H1 (cell line): ENCODE results near the gene SKP2. TPM values are rescaled to one million over a fixed set of nuclear protein-coding genes. Genes with fewer than 3 reads are reported as not detected.

ENCODE experiments used
- CTCF ChIA-PET: fragments of 300-600 bp; sonication (Branson Sonifier 250); formaldehyde crosslinking; loops from one replicate; lab custom pipeline; 2021; ENCODE audit not compliant: partially characterized antibody; lab: Charles Lee
- POLR2A ChIA-PET: fragments of 300-600 bp; sonication (Branson Sonifier 250); formaldehyde crosslinking; loops from one replicate; lab custom pipeline; 2021; ENCODE audit warnings: inconsistent platforms; ENCODE audit not compliant: partially characterized antibody; lab: Charles Lee
- DNase-seq, 2 experiments: peaks; one replicate each; pipeline versions ENCODE4 v3.0.0 to v3.0.0-alpha.2; 2010 to 2022; ENCODE audit warnings: low spot score in 2 of 2, low read depth in 1 of 2, mixed read lengths in 1 of 2
- FAIRE-seq: peaks from 2 replicates; lab custom pipeline; 2011; peaks lifted over from hg19 to GRCh38; lab: Jason Lieb, UNC
- H2AFZ ChIP-seq: 2 replicates; pipeline ENCODE4 v1.8.1; 2012; ENCODE audit warnings: low read length, inconsistent platforms
- H2AK5ac ChIP-seq: 2 replicates; pipeline ENCODE4 v1.6.1; 2013; ENCODE audit warnings: low read depth, low read length
- H2BK120ac ChIP-seq: replicated peaks from 2 replicates; pipeline ENCODE3; 2013; ENCODE audit warnings: low read depth, low read length, inconsistent platforms
- H2BK12ac ChIP-seq: 2 replicates; pipeline ENCODE4 v1.6.1; 2013; ENCODE audit warnings: low read depth, low read length
- H2BK15ac ChIP-seq: 2 replicates; pipeline ENCODE4 v1.6.1; 2013; ENCODE audit warnings: low read length
- H2BK20ac ChIP-seq: 2 replicates; pipeline ENCODE4 v1.6.1; 2013; ENCODE audit warnings: low read length
- H2BK5ac ChIP-seq: 2 replicates; pipeline ENCODE4 v1.6.1; 2013; ENCODE audit warnings: low read depth, low read length
- H3K14ac ChIP-seq: 2 replicates; pipeline ENCODE4 v1.6.1; 2013; ENCODE audit warnings: inconsistent platforms; ENCODE audit not compliant: insufficient read length
- H3K18ac ChIP-seq: 2 replicates; pipeline ENCODE4 v1.6.1; 2013; ENCODE audit warnings: low read length; ENCODE audit errors: extremely low read depth
- H3K23ac ChIP-seq: 2 replicates; pipeline ENCODE4 v1.6.1; 2013; ENCODE audit warnings: inconsistent platforms; ENCODE audit not compliant: insufficient read length
- H3K23me2 ChIP-seq: 2 replicates; pipeline ENCODE4 v1.6.1; 2013; ENCODE audit warnings: low read depth, low read length
- H3K27ac ChIP-seq: 2 replicates; pipeline ENCODE4 v1.6.1; 2011; ENCODE audit warnings: low read depth, low read length, inconsistent platforms
- H3K27me3 ChIP-seq, 4 experiments: replicated peaks in 1 of 4; 1 replicate in 1 of 4; 2 replicates in 3 of 4; pipeline versions ENCODE4 v1.6.1 to v1.8.1; 2011 to 2013; ENCODE audit warnings: low read length in 3 of 4, mild to moderate bottlenecking in 3 of 4, inconsistent platforms in 2 of 4, mixed read lengths in 2 of 4, moderate library complexity in 1 of 4; ENCODE audit not compliant: control insufficient read depth in 3 of 4, insufficient read depth in 3 of 4; ENCODE audit errors: extremely low read depth in 1 of 4
- H3K36me3 ChIP-seq, 4 experiments: 2 replicates each; pipeline versions ENCODE4 v1.6.1 to v1.8.1; 2011 to 2013; ENCODE audit warnings: mild to moderate bottlenecking in 4 of 4, low read length in 3 of 4, moderate library complexity in 2 of 4, control low read depth in 1 of 4, inconsistent platforms in 1 of 4; ENCODE audit not compliant: insufficient read depth in 4 of 4, control insufficient read depth in 2 of 4
- H3K4ac ChIP-seq: replicated peaks from 2 replicates; pipeline ENCODE3; 2013; ENCODE audit warnings: low read length, low read depth, mixed read lengths, inconsistent platforms; ENCODE audit not compliant: insufficient read length
- H3K4me1 ChIP-seq, 4 experiments: replicated peaks in 1 of 4; 1 replicate in 1 of 4; 2 replicates in 3 of 4; pipeline versions ENCODE4 v1.6.1 to v1.8.1; 2011 to 2013; ENCODE audit warnings: low read length in 3 of 4, inconsistent platforms in 2 of 4, mixed read lengths in 1 of 4; ENCODE audit not compliant: insufficient read depth in 4 of 4, control insufficient read depth in 3 of 4
- H3K4me2 ChIP-seq, 2 experiments: 2 replicates each; pipeline versions ENCODE4 v1.6.1 to v1.8.1; 2011 to 2013; ENCODE audit warnings: low read depth in 2 of 2, low read length in 2 of 2, control low read depth in 1 of 2, inconsistent platforms in 1 of 2, mild to moderate bottlenecking in 1 of 2; ENCODE audit not compliant: insufficient read depth in 1 of 2
- H3K4me3 ChIP-seq, 4 experiments: fragments of 200-600, 300-600 bp in 1 of 4; sonication (generic), shearing (Covaris generic), sonication (Bioruptor Twin) in 1 of 4; 2 replicates each; pipeline versions ENCODE4 v1.5.1 to v1.8.1; 2011 to 2016; ENCODE audit warnings: low read length in 4 of 4, low read depth in 3 of 4, control low read depth in 2 of 4, inconsistent platforms in 2 of 4, mild to moderate bottlenecking in 2 of 4, mixed read lengths in 1 of 4, moderate library complexity in 1 of 4; ENCODE audit not compliant: insufficient read depth in 2 of 4; ENCODE audit errors: extremely low read depth in 1 of 4
- H3K56ac ChIP-seq: replicated peaks from 2 replicates; pipeline ENCODE3; 2013; ENCODE audit warnings: low read depth, mild to moderate bottlenecking, mixed read lengths, low read length, inconsistent platforms; ENCODE audit not compliant: insufficient read length
- H3K79me1 ChIP-seq: 2 replicates; pipeline ENCODE4 v1.6.1; 2013; ENCODE audit warnings: low read depth, low read length, control low read depth
- H3K79me2 ChIP-seq, 2 experiments: 2 replicates each; pipeline versions ENCODE4 v1.6.1 to v1.8.1; 2012 to 2013; ENCODE audit warnings: low read length in 2 of 2, mild to moderate bottlenecking in 2 of 2, inconsistent platforms in 1 of 2; ENCODE audit not compliant: insufficient read depth in 2 of 2, control insufficient read depth in 1 of 2
- H3K9ac ChIP-seq, 4 experiments: replicated peaks in 1 of 4; 1 replicate in 1 of 4; 2 replicates in 3 of 4; pipeline versions ENCODE4 v1.6.1 to v1.8.1; 2011 to 2013; ENCODE audit warnings: low read depth in 3 of 4, low read length in 3 of 4, control low read depth in 2 of 4, mild to moderate bottlenecking in 2 of 4, moderate library complexity in 2 of 4, inconsistent platforms in 1 of 4; ENCODE audit errors: extremely low read depth in 1 of 4
- H3K9me3 ChIP-seq, 2 experiments: 2 replicates each; pipeline versions ENCODE4 v1.6.1 to v1.8.1; 2012 to 2013; ENCODE audit warnings: mild to moderate bottlenecking in 2 of 2, moderate library complexity in 2 of 2, control low read depth in 1 of 2, inconsistent platforms in 1 of 2, low read depth in 1 of 2, low read length in 1 of 2, mixed read lengths in 1 of 2; ENCODE audit not compliant: insufficient read depth in 2 of 2
- H4K20me1 ChIP-seq, 2 experiments: replicated peaks in 1 of 2; 2 replicates each; pipeline versions ENCODE3 to v1.8.1; 2011 to 2013; ENCODE audit warnings: inconsistent platforms in 2 of 2, low read length in 2 of 2, mild to moderate bottlenecking in 1 of 2; ENCODE audit not compliant: insufficient read depth in 2 of 2, control insufficient read depth in 1 of 2
- H4K5ac ChIP-seq: 2 replicates; pipeline ENCODE4 v1.6.1; 2013; ENCODE audit warnings: low read length, low read depth, mixed read lengths, inconsistent platforms; ENCODE audit not compliant: insufficient read length
- H4K8ac ChIP-seq: 2 replicates; pipeline ENCODE4 v1.8.0; 2013; ENCODE audit warnings: mild to moderate bottlenecking, moderate library complexity, low read length, inconsistent platforms; ENCODE audit not compliant: insufficient read depth; ENCODE audit errors: extremely low read depth
- H4K91ac ChIP-seq: replicated peaks from 2 replicates; pipeline ENCODE3; 2013; ENCODE audit warnings: low read length, mixed read lengths, inconsistent platforms; ENCODE audit not compliant: insufficient read length
- BRCA1 ChIP-seq: IDR thresholded peaks from 2 replicates; pipeline ENCODE4 v1.6.1; 2012; ENCODE audit warnings: low read depth, low read length, improper control_type of control experiment
- WGBS, 2 experiments: shearing (Covaris generic) in 1 of 2; methylation state at CpG; one replicate each; pipeline versions ENCODE4 v1.1.6 to v1.1.7; 2013 to 2015; ENCODE audit warnings: low lambda C conversion rate in 2 of 2, mixed read lengths in 2 of 2, inconsistent platforms in 1 of 2, low coverage in 1 of 2, missing lambda C conversion rate in 1 of 2; ENCODE audit not compliant: insufficient replicate concordance in 2 of 2, insufficient coverage in 1 of 2, insufficient read length in 1 of 2; ENCODE audit errors: extremely low coverage in 1 of 2, missing lambda C conversion rate in 1 of 2; 5-methylcytosine and 5-hydroxymethylcytosine counted together
- polyA plus RNA-seq, 7 experiments: library from polyadenylated mRNA; depleted of rRNA in 3 of 7; stranded (reverse) in 5 of 7; unstranded in 2 of 7; fragments of >200 nt in 5 of 7; fragments of 200-250 nt in 2 of 7; gene quantifications; 1 replicate in 5 of 7; 2 replicates in 1 of 7; 4 replicates in 1 of 7; pipeline versions ENCODE4 v1.2.1 to v1.2.3, GENCODE V29; 2011 to 2013; ENCODE audit warnings: missing spikeins in 2 of 7, mixed read lengths in 2 of 7
- total RNA-seq: library from RNA; stranded (reverse); fragmentation: NEBNext Ultra II Directional; extraction: Animal tissue kit (Norgen Biotek cat#: 25700); gene quantifications from 2 replicates; pipeline ENCODE4 v1.2.1, GENCODE V29; 2021
- TF ChIP-seq, protein P1 (sequence below): IDR thresholded peaks from 2 replicates; pipeline ENCODE4 v1.6.1; 2012; ENCODE audit warnings: low read length, inconsistent platforms

Gene SKP2
- total and polyA plus RNA-seq, 2 of the 8 experiments (the other 6 are each of a cell fraction or from before 2014, with no cell fraction given) = 49.9 to 104 TPM

DNA sequence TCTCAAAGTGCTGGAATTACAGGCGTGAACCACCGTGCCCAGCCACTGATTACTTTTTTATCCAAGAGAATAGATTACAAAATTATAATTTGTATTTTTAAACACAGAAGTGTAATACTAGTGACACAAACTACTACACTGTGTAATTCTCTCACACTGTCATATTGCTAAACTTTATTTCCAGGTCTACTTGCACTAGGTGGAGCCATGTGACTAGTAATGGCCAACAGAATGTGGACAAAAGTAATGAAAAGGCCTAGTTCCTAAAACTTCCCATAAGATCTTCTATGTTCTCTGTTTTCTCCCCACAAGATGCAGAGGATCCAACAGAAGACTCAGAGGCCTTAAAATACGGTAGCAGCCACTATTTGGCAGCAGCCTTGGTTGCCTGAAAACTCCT lies 62.5 kb downstream of the SKP2 start:
- H3K79me1 ChIP-seq = no peaks in the 10 kb centered on the region
- no peak overlapping the region for H3K56ac ChIP-seq
- H4K91ac ChIP-seq = no peak overlapping the region
- no peak for DNase-seq
- no peaks in the 10 kb centered on the region for H3K27me3 ChIP-seq
- no peak overlapping the region for H4K8ac ChIP-seq
- WGBS, 2 experiments = 83% methylated on average over 3 of the region's 3 CpGs; no CpG with 5 or more reads in 1 of the 2 experiments
- H3K9me3 ChIP-seq = no peaks in the 10 kb centered on the region
- H4K20me1 ChIP-seq = no peaks in the 10 kb centered on the region
- ChIA-PET CTCF (interaction anchor here (0.6 to 2.0 kb wide), 3 partner anchors 41 to 274 kb away, joined by 3 to 4 read pairs (median 3); no protein-coding TSS in a partner anchor), POLR2A (no interaction called here)
- H3K4me3 ChIP-seq = no peak overlapping the region
- H2BK20ac ChIP-seq = no peak overlapping the region
- no peaks in the 10 kb centered on the region for H3K23me2 ChIP-seq
- no peak overlapping the region for H2BK5ac ChIP-seq
- H3K79me2 ChIP-seq = no peaks in the 10 kb centered on the region
- H3K18ac ChIP-seq = no peak overlapping the region
- H2AK5ac ChIP-seq = no peak overlapping the region
- H4K5ac ChIP-seq = no peak overlapping the region
- H2AFZ ChIP-seq = no peak overlapping the region
- no peak for FAIRE-seq
- no peaks in the 10 kb centered on the region; a peak in 1 of 8 replicates for H3K36me3 ChIP-seq
- no peak overlapping the region for H3K4me2 ChIP-seq
- no peak overlapping the region for H2BK15ac ChIP-seq
- H3K23ac ChIP-seq = no peak overlapping the region
- no peak overlapping the region for H3K27ac ChIP-seq
- no peaks in the 10 kb centered on the region for H3K4me1 ChIP-seq
- no peak overlapping the region for H2BK12ac ChIP-seq
- no peak overlapping the region for H3K4ac ChIP-seq
- no peak overlapping the region for H3K14ac ChIP-seq
- H2BK120ac ChIP-seq = no peak overlapping the region
- H3K9ac ChIP-seq = no peak overlapping the region
- TF ChIP-seq, protein P1, sequence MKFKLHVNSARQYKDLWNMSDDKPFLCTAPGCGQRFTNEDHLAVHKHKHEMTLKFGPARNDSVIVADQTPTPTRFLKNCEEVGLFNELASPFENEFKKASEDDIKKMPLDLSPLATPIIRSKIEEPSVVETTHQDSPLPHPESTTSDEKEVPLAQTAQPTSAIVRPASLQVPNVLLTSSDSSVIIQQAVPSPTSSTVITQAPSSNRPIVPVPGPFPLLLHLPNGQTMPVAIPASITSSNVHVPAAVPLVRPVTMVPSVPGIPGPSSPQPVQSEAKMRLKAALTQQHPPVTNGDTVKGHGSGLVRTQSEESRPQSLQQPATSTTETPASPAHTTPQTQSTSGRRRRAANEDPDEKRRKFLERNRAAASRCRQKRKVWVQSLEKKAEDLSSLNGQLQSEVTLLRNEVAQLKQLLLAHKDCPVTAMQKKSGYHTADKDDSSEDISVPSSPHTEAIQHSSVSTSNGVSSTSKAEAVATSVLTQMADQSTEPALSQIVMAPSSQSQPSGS = no peak
- TF ChIP-seq BRCA1 = no peak
